Hematopoietic multipotent progenitor cell treated with erythropoietin and hydrocortisone succinate and interleukin-3 and kit ligand, for 4 days (in vitro differentiated cells): Measurements from ENCODE around the gene GNAQ.
A peak's percentile ranks its signal among the peaks of the same experiment; 100 is the strongest.

Experiments used
- DNase-seq: peaks from one replicate; pipeline ENCODE4 v3.0.0-alpha.2; 2015

The GNAQ gene

GRCh38 chr9:77965445-77966123 lies 66.0 kb downstream of the GNAQ start:
- DNase-seq = no peak

GRCh38 chr9:77964258-77964657 lies 67.4 kb downstream of the GNAQ start:
- no peak for DNase-seq

- no peak for DNase-seq
Observed at GRCh38 chr9:77961541-77961940, 70.1 kb downstream of the GNAQ start.

- peak; percentile 76 for DNase-seq
Observed at GRCh38 chr9:77960356-77961153, 71.1 kb downstream of the GNAQ start.

- DNase-seq = no peak
Observed at GRCh38 chr9:77959803-77960202, 71.8 kb downstream of the GNAQ start.

GRCh38 chr9:77957652-77958051 lies 74.0 kb downstream of the GNAQ start:
- DNase-seq = peak; percentile 83

- DNase-seq = no peak
Observed at GRCh38 chr9:77956555-77956954, 75.1 kb downstream of the GNAQ start.

GRCh38 chr9:77954666-77955015 lies 77.0 kb downstream of the GNAQ start:
- DNase-seq = no peak

GRCh38 chr9:77954013-77954665 lies 77.5 kb downstream of the GNAQ start:
- DNase-seq = no peak

- peak; percentile 64 for DNase-seq
Observed at GRCh38 chr9:77953590-77953989, 78.0 kb downstream of the GNAQ start.

- no peak for DNase-seq
Observed at GRCh38 chr9:77952635-77953328, 78.8 kb downstream of the GNAQ start.

- DNase-seq = no peak
Observed at GRCh38 chr9:77951369-77951768, 80.2 kb downstream of the GNAQ start.

GRCh38 chr9:77949751-77950436 lies 81.7 kb downstream of the GNAQ start:
- no peak for DNase-seq

- no peak for DNase-seq
Observed at GRCh38 chr9:77947651-77948050, 84.0 kb downstream of the GNAQ start.

GRCh38 chr9:77946969-77947620 lies 84.5 kb downstream of the GNAQ start:
- peak; percentile 55 for DNase-seq

GRCh38 chr9:77946296-77946695 lies 85.3 kb downstream of the GNAQ start:
- DNase-seq = no peak

GRCh38 chr9:77945798-77946197 lies 85.8 kb downstream of the GNAQ start:
- DNase-seq = peak; percentile 59

- DNase-seq = peak; percentile 89
Observed at GRCh38 chr9:77944556-77945243, 86.9 kb downstream of the GNAQ start.

- peak; percentile 75 for DNase-seq
Observed at GRCh38 chr9:77943057-77943456, 88.6 kb downstream of the GNAQ start.

GRCh38 chr9:77939149-77939668 lies 92.4 kb downstream of the GNAQ start:
- DNase-seq = peak; percentile 65

- DNase-seq = no peak
Observed at GRCh38 chr9:77938163-77938562, 93.4 kb downstream of the GNAQ start.
